ENCODE data around the gene C19orf85. TPM values are rescaled to one million over a fixed set of nuclear protein-coding genes. Genes with fewer than 3 reads are reported as not detected.

Gene C19orf85
- polyA plus RNA-seq, 1 donor: not detected

- H3K27ac ChIP-seq (ENCODE audit: low read length): no peak overlapping the region
- no CpG with 5 or more reads among the region's 15 CpGs for WGBS (ENCODE audit: insufficient coverage, low lambda C conversion rate)
- no peaks in the 10 kb centered on the region for H3K9me3 ChIP-seq (ENCODE audit: control insufficient read depth, low read depth, low read length)
- H3K4me1 ChIP-seq (ENCODE audit: control insufficient read depth, insufficient read depth, low read length): peaks cover 27% of the 10 kb centered on the region
- no peaks in the 10 kb centered on the region for H3K36me3 ChIP-seq (ENCODE audit: control insufficient read depth, insufficient read depth, low read length)
- H3K27me3 ChIP-seq (ENCODE audit: control insufficient read depth, insufficient read depth, low read length): peaks cover 6% of the 10 kb centered on the region
- H3K4me3 ChIP-seq (ENCODE audit: low read length): no peak overlapping the region
- DNase-seq: no peak
Measured at GRCh38 chr19:55463583-55464031, 944 bp downstream of the C19orf85 start.

- DNase-seq: no peak
- Histone ChIP-seq H3K36me3 (ENCODE audit: control insufficient read depth, insufficient read depth, low read length) (no peaks in the 10 kb centered on the region), H3K9me3 (ENCODE audit: control insufficient read depth, low read depth, low read length) (no peaks in the 10 kb centered on the region), H3K4me3 (ENCODE audit: low read length) (no peak overlapping the region), H3K4me1 (ENCODE audit: control insufficient read depth, insufficient read depth, low read length) (peaks cover 27% of the 10 kb centered on the region), H3K27ac (ENCODE audit: low read length) (no peak overlapping the region), H3K27me3 (ENCODE audit: control insufficient read depth, insufficient read depth, low read length) (peaks cover 6% of the 10 kb centered on the region)
- WGBS (ENCODE audit: insufficient coverage, low lambda C conversion rate): no CpG with 5 or more reads among the region's 11 CpGs
Measured at GRCh38 chr19:55462722-55463121, 1.8 kb downstream of the C19orf85 start.

- peak in 1 of 2 donors; percentile 52 for DNase-seq
- Histone ChIP-seq H3K4me1 (ENCODE audit: control insufficient read depth, insufficient read depth, low read length) (peaks cover 27% of the 10 kb centered on the region), H3K9me3 (ENCODE audit: control insufficient read depth, low read depth, low read length) (no peaks in the 10 kb centered on the region), H3K4me3 (ENCODE audit: low read length) (peak overlapping the region; percentile 62), H3K27me3 (ENCODE audit: control insufficient read depth, insufficient read depth, low read length) (peaks cover 6% of the 10 kb centered on the region), H3K27ac (ENCODE audit: low read length) (peak overlapping the region; percentile 49), H3K36me3 (ENCODE audit: control insufficient read depth, insufficient read depth, low read length) (no peaks in the 10 kb centered on the region)
- WGBS (ENCODE audit: insufficient coverage, low lambda C conversion rate): 50% methylated on average over 1 of the region's 27 CpGs
Measured at GRCh38 chr19:55461974-55462626, 2.5 kb downstream of the C19orf85 start.

- peaks cover 27% of the 10 kb centered on the region for H3K4me1 ChIP-seq (ENCODE audit: control insufficient read depth, insufficient read depth, low read length)
- WGBS (ENCODE audit: insufficient coverage, low lambda C conversion rate): no CpG with 5 or more reads among the region's 54 CpGs
- DNase-seq: peak; percentile 100
- peak within 1 kb of the TSS; percentile 93 for H3K27ac ChIP-seq (ENCODE audit: low read length)
- peaks cover 2% of the 10 kb centered on the region for H3K36me3 ChIP-seq (ENCODE audit: control insufficient read depth, insufficient read depth, low read length)
- no peaks in the 10 kb centered on the region for H3K9me3 ChIP-seq (ENCODE audit: control insufficient read depth, low read depth, low read length)
- H3K4me3 ChIP-seq (ENCODE audit: low read length): peak within 1 kb of the TSS; percentile 80
- H3K27me3 ChIP-seq (ENCODE audit: control insufficient read depth, insufficient read depth, low read length): peaks cover 6% of the 10 kb centered on the region
Measured at GRCh38 chr19:55461259-55461973, 3.1 kb downstream of the C19orf85 start, which contains the start of gene ISOC2. TSS of gene ISOC2 (minus strand) at chr19:55461642. CDS start at chr19:55456486, 5,156 bp downstream.

- WGBS (ENCODE audit: insufficient coverage, low lambda C conversion rate): no CpG with 5 or more reads among the region's 24 CpGs
- peak overlapping the region; percentile 93 for H3K27ac ChIP-seq (ENCODE audit: low read length)
- peak overlapping the region; percentile 80 for H3K4me3 ChIP-seq (ENCODE audit: low read length)
- H3K36me3 ChIP-seq (ENCODE audit: control insufficient read depth, insufficient read depth, low read length): peaks cover 4% of the 10 kb centered on the region
- H3K27me3 ChIP-seq (ENCODE audit: control insufficient read depth, insufficient read depth, low read length): peaks cover 6% of the 10 kb centered on the region
- H3K9me3 ChIP-seq (ENCODE audit: control insufficient read depth, low read depth, low read length): no peaks in the 10 kb centered on the region
- DNase-seq: peak; percentile 77
- H3K4me1 ChIP-seq (ENCODE audit: control insufficient read depth, insufficient read depth, low read length): peaks cover 27% of the 10 kb centered on the region
Measured at GRCh38 chr19:55460670-55461258, 3.8 kb downstream of the C19orf85 start.

GRCh38 chr19:55459950-55460657 lies 4.4 kb downstream of the C19orf85 start:
- DNase-seq: peak; percentile 52 to 71
- Histone ChIP-seq H3K9me3 (ENCODE audit: control insufficient read depth, low read depth, low read length) (no peaks in the 10 kb centered on the region), H3K36me3 (ENCODE audit: control insufficient read depth, insufficient read depth, low read length) (peaks cover 7% of the 10 kb centered on the region), H3K4me1 (ENCODE audit: control insufficient read depth, insufficient read depth, low read length) (peaks cover 27% of the 10 kb centered on the region), H3K4me3 (ENCODE audit: low read length) (peak overlapping the region; percentile 80), H3K27me3 (ENCODE audit: control insufficient read depth, insufficient read depth, low read length) (peaks cover 6% of the 10 kb centered on the region), H3K27ac (ENCODE audit: low read length) (peak overlapping the region; percentile 93)
- WGBS (ENCODE audit: insufficient coverage, low lambda C conversion rate): 11% methylated on average over 5 of the region's 16 CpGs

GRCh38 chr19:55459551-55459949 lies 5.0 kb downstream of the C19orf85 start:
- peaks cover 27% of the 10 kb centered on the region for H3K4me1 ChIP-seq (ENCODE audit: control insufficient read depth, insufficient read depth, low read length)
- no CpG with 5 or more reads among the region's 8 CpGs for WGBS (ENCODE audit: insufficient coverage, low lambda C conversion rate)
- H3K27ac ChIP-seq (ENCODE audit: low read length): peak overlapping the region; percentile 93
- no peak overlapping the region for H3K4me3 ChIP-seq (ENCODE audit: low read length)
- H3K9me3 ChIP-seq (ENCODE audit: control insufficient read depth, low read depth, low read length): no peaks in the 10 kb centered on the region
- H3K36me3 ChIP-seq (ENCODE audit: control insufficient read depth, insufficient read depth, low read length): peaks cover 7% of the 10 kb centered on the region
- H3K27me3 ChIP-seq (ENCODE audit: control insufficient read depth, insufficient read depth, low read length): peaks cover 6% of the 10 kb centered on the region
- DNase-seq: no peak

GRCh38 chr19:55457683-55458457 lies 6.7 kb downstream of the C19orf85 start:
- Histone ChIP-seq H3K9me3 (ENCODE audit: control insufficient read depth, low read depth, low read length) (no peaks in the 10 kb centered on the region), H3K27me3 (ENCODE audit: control insufficient read depth, insufficient read depth, low read length) (peaks cover 4% of the 10 kb centered on the region), H3K36me3 (ENCODE audit: control insufficient read depth, insufficient read depth, low read length) (peaks cover 11% of the 10 kb centered on the region), H3K27ac (ENCODE audit: low read length) (no peak overlapping the region), H3K4me3 (ENCODE audit: low read length) (no peak overlapping the region), H3K4me1 (ENCODE audit: control insufficient read depth, insufficient read depth, low read length) (peaks cover 34% of the 10 kb centered on the region)
- no peak for DNase-seq
- no CpG with 5 or more reads among the region's 16 CpGs for WGBS (ENCODE audit: insufficient coverage, low lambda C conversion rate)

GRCh38 chr19:55456347-55456746 lies 8.2 kb downstream of the C19orf85 start:
- Histone ChIP-seq H3K9me3 (ENCODE audit: control insufficient read depth, low read depth, low read length) (peaks cover 3% of the 10 kb centered on the region), H3K27me3 (ENCODE audit: control insufficient read depth, insufficient read depth, low read length) (peaks cover 16% of the 10 kb centered on the region), H3K4me1 (ENCODE audit: control insufficient read depth, insufficient read depth, low read length) (peaks cover 28% of the 10 kb centered on the region), H3K4me3 (ENCODE audit: low read length) (no peak overlapping the region), H3K27ac (ENCODE audit: low read length) (no peak overlapping the region), H3K36me3 (ENCODE audit: control insufficient read depth, insufficient read depth, low read length) (peaks cover 11% of the 10 kb centered on the region)
- WGBS (ENCODE audit: insufficient coverage, low lambda C conversion rate): no CpG with 5 or more reads among the region's 14 CpGs
- no peak for DNase-seq

Data from large intestine (tissue), 3 donors.